GM21360 (cell line): ENCODE results near the gene KLHL13.
A peak's percentile ranks its signal among the peaks of the same experiment; 100 is the strongest.
"Not testable (repeated sequence)": the region's sequence is repeated elsewhere in the genome, so short reads cannot be mapped to it uniquely, and the experiment has no call there.

Source experiments
- ATAC-seq: cut with Tn5 transposase; IDR thresholded peaks from one replicate; pipeline ENCODE4 v1.9.1; 2021; ENCODE audit warnings: mild to moderate bottlenecking, moderate library complexity; ENCODE audit not compliant: unreplicated experiment

The KLHL13 gene

DNA sequence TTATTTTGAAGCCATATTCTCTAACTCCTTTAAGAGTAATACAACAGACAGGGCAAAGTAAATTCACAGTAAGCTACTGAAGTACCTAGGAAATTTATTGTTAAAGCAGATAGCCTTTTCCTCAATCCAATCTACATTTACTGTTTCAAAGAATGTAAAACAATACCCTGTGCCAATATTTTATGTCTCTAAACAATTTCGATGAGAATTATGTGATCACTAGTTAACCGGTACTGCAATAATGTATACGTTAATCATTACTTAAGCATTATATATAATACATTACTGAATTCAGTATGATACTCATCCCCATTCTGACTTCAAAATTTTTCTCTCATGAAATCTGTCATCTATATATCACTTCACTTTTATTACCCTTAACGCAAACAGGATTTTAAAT is 28.5 kb downstream of the KLHL13 start:
- no peak for ATAC-seq

DNA sequence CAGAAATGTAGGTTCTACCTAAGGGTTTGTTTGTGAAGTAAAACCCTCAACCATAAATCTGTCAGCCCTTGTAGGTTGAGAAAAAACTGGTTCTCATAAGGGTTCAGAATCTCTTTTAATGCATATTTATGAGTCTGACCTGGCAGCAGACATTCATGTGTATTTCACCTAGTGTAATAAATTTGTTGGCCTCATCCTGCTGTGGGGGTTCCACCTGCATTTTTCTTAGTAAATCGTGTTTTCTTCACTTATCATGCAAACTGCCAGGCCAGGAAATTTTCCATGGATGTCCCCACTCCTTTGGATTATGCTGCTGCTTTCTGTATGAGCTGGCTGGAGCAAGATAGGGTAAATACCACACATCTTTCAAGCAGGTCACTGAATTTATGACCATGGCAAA is 42.4 kb downstream of the KLHL13 start:
- ATAC-seq, result no peak

DNA sequence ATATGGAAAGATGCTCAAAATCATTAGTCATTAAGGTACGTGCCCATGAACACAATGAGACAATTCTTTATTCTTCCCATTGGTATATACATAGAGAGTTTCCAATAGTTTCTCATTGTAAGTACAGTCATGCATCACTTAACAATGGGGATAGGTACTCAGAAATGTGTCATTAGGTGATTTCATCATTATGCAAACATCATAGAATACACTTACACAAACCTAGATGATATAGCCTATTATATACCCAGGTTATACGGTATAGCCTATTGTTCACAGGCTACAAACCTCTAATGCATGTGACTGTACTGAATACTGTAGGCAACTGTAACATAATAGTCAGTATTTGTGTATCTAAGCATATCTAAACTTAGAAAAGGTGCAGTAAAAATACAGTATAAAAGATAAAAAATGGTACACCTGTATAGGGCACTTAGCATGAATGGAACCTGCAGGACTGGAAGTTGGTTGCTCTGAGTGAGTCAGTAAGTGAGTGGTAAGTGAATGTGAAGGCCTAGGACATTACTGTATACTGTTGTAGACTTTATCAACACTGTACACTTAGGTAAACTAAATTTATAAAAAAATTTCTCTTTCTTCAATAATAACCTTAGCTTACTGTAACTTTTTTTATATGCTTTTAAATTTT is 49.6 kb downstream of the KLHL13 start:
- ATAC-seq, result no peak

DNA sequence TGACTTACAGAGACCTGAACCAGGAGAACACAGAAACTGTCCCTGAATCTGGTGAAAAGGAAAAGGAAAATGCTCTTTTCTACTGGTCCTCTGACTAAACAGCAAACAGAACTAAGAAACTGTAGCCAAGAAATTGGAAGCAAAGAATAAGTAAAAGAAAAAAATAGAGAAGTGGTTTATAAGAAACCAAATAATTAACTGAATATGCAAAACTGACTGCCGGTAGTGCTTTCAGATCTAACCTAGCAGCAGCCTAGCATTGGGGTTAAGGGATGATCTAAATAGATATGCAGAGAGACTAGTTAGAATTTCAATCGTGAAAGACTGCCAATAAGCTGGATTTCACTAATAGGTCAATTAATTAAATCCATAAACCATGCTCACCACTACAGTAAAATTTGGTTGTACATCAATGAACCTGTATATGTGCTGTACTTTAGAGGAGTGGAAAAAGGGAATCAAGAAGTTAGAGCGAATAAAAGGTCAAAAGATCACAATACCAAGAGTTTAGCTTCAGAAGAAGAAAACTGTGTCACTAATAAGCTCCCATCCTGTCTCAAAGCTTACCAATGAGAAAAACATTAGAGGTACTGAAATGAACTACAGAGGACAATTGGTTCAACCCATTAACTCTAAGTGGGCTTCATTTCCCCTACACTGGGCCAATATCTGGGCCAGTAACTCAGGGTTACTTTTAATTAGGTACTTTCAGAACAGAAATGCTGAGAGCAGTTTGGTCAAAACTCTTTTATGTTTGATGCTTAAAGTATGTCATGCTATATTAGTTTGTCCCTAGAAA is 53.6 kb downstream of the KLHL13 start:
- peak; percentile 56 for ATAC-seq

DNA sequence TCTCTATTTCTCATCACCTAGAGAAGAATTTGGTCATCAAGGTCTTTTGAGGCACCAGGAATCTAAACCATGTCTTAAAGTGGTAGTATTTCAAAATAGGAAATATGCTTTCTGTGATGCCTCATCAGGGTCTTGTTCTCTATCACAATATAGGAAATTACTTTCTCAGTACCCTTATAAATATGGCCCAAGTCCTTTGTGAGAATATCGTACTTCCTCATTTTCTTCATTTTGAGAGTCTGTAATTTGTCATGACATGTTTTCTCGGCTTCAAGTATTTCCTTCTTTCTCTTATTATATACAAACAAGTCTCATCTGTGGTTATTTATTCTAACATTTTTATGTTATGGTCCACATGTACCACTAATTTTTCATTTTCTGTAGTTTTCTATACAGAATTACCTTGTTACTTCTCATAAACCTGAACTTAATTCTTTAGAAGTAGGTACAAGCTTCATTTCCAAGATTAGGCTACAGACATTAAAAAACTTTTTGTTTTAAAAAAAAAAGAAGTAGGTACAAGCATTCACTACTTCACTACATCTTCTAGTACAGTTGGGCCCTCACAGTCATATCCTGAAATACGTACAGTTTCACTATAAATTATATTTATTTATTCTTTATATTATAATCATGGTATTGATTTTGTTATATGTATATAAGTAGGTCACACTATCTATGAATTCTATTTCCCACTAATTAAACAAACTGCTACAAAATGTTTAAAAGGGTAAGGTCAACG is 54.4 kb downstream of the KLHL13 start:
- ATAC-seq, result peak; percentile 67

DNA sequence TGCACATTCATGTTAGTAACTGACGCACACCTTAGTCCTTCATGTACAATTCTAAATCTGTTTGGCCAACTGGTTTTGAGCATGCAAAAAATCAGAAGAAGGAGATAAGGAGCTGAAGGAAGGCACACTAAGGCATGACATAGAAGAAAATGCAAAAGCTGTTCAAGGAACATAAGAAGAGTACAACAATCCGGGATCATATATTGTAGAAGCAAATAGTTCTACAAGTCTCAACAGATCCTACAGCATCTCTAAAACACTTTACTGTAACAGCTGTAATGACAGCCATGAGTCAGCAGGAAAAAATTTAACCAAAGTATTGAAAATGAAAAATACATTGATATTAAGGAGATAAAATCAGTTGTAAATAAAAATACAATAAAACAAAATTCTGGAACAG is 57.7 kb downstream of the KLHL13 start:
- no peak for ATAC-seq

DNA sequence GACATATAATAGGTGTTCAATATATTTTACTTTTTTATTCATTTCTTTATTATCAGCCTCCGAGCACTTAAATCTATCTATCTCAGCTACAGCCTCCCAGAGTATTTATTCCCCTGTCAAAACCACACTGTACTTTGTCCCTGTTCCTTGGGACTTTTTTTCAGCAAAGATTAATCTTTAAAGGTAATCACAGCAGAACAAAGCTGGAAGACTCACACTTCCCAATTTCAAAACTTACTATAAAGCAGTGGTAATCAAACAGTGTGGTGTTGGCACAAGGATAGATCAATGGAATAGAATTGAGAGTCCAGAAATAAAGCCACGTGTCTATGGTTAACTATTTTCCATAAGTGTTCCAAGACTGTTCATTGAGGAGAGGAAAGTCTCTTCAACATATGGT is 59.7 kb downstream of the KLHL13 start:
- ATAC-seq, result no peak

DNA sequence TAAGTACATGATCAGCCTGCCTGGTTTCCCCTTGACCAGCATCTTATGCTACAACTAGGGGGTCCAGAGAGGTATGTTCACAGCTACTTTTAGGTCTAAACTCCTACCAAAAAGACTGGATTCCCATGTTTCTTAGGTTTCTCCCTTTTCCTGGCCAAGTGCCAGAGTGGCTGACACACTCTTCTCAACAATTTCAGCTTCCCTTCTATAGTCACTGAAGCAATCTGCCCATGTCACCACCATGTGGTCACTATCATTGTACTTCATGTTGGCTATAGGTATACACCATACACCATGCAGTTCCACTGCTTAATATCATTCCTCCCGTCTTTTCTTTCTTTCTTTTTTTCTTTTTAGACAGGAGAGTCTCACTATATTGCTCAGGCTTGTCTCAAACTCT is 66.9 kb downstream of the KLHL13 start:
- ATAC-seq, result no peak

DNA sequence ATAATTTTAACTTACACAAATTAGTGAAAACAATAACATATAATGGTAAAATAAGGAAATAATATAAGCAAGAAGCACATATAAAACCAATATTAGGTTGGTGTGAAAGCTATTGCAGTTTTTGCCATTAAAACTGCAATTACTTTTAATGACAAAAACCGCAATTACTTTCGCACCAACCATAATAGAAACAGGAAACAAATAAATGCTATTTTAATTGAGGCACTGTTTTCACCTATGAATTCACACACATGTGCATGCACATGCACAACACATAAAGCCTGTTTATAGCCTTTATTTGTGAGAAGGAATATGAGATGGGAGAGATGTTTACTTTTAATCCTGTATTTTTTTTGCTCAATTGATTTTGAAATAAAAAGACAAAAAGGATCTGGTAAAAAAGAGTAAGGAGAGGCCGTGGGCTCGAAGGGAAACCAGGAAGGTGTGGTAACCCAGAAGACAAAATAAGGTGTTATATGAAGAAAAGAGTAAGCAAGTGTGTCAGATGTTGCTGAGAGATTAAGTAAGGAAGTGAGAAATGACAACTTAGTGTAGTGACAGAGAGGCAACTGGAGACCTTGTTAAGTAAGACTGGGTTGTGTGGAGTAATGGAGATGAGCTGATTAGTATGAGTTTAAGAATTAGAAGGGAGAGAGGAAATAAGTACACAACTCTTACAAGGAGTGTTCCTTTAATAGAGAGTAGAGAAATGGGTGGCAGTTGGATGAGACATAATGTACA is 69.0 kb downstream of the KLHL13 start:
- peak; percentile 55 for ATAC-seq

DNA sequence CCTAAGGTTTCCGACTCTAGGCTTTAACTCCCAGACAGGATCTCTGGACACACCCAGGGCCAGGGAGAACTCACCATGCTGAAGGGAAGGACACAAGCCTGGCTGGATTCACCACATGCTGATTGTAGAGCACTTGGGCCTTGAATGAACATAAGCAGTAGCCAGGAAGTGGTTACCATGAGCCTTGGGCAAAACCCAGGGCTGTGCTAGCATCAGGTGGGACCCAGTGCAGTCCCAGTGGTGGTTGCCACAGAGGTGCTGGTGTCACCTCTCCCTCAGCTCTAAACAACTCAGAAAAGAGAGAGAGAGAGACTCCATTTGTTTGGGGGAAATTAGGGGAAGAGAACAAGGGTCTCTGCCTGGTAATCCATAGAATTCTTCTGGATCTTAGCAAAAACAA is 77.0 kb downstream of the KLHL13 start:
- no peak for ATAC-seq

DNA sequence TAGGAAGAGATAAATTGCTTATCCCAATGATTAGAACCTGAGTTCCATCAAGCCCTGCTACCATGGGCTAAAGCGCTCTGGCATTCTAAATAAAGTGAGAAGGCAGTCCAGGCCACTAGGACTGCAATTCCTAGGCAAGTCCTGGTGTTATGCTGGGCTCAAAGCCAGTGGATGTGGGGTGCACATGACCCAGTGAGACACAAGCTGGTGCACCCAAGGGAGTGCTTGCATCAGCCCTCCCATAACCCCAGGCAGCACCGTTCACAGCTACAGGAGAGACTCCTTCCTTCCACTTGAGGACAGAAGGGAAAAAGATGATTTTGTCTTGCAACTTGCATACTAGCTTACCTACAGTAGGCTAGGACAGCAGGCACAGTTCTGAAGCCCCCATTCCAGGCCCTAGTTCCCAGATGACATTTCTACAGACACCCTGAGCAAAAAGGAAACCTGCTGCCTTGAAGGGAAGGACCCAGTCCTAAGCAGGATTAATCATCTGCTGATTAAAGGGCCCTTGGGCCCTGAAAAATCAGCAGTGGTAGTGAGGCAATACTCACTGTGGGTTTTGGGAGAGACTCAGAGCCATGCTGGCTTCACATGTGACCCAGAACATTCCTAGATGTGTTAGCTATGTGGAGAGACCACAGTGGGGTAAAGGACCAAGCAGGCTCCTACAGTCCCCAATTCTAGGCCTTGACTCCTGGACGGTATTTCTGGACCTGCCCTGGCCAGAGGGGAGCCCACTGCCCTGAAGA is 77.8 kb downstream of the KLHL13 start:
- ATAC-seq, result no peak

DNA sequence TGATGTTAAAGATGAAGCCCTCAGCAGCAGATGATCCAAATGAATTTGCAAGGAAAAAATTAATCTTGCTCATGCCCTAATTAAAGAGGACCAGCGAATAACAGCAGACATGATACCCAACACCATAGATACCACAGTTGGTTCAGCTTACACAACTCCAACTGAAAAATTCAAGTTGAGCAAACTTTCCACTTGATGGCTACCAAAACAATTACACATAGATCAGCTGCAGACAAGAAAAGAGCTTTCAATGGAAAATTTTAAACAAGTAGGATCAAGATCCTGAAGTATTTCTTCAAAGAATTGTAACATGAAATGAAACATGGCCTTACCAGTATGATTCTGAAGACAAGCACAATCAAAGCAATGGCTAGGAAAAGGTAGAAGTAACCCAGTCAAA is 90.0 kb downstream of the KLHL13 start:
- no peak for ATAC-seq

DNA sequence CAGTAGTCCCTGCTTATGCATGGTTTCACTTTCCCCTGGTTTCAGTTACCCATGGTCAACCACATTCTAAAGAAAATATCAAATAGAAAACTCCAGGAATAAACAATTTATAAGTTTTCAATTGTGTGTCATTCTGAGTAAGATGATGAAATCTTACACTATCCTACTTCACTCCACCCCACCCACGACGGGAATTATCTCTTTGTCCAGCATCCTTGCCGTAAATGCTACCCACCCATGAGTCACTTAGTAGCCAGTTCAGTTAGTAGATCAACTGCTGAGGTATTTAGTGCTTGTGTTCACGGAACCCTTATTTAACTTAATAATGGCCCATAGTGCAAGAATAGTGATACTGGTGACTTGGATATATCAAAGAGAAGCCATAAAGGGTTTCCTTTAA is 91.4 kb downstream of the KLHL13 start:
- no peak for ATAC-seq

DNA sequence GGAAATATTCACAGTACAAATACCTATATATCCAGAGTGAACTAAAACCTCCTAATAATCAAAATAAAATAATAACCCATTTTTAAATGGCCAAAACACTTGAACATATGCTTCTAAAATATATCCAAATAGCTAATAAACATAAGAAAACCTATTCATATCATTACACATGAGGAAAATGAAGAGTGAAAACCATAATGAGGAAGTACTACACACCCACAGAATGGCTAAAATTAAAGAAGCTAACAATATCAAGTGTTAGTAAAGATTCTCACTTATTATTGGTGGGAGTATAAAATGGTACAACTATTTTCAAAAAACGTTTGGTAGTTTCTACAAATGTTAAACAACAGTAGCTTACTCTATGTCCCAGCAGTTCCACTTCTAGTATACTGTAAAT is 92.1 kb downstream of the KLHL13 start:
- ATAC-seq, result no peak

DNA sequence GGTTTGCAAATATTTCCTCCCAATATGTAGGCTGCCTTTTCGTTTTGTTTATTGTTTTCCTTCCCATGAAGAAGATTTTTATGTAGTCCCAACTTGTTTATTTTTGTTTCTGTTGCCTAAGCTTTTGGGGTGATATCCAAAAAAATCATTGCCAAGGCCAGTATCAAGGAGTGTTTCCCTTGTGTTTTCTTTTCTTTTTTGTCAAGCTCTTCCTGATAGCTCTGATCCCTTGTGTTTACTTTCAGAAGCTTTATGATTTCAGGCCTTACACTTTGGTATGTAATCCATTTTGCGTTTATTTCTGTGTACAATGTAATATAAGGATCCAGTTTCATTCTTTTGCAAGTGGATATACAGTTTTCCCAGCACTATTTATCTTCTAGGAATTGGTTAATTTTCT is 93.9 kb downstream of the KLHL13 start:
- no peak for ATAC-seq

DNA sequence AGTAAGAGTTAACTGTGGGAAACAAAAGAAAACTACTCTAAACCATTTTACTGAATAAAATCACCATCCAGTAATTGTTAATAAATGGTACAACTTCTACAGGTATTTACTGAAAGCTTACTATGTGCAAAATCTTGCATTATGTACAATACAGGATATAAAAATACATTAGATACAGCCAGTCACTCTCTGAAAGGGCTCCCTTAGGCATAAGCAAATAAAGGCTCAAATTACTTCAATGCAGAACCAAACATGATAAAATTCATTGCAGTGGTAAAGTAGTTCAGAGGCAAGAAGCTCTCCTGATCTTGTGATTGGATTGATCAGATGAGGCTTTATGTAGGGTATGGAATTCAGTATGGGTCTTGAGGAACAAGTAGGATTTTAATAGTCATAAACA is 100.2 kb downstream of the KLHL13 start:
- ATAC-seq, result no peak

DNA sequence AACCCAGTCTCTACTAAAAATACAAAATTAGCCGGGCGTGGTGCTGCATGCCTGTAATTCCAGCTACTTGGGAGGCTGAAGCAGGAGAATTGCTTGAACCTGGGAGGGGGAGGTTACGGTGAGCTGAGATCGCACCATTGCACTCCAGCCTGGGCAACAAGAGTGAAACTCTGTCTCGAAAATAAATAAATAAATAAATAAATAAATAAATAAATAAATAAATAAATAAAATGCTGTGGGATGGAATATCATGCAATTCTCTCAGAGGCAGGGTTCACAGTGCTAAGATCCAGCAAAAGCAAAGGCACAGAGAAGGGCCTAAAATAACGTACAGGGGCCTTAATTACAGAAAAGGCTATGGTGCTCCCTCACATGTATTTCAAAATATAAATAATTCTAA is 114.2 kb downstream of the KLHL13 start:
- ATAC-seq, result not testable (repeated sequence)

DNA sequence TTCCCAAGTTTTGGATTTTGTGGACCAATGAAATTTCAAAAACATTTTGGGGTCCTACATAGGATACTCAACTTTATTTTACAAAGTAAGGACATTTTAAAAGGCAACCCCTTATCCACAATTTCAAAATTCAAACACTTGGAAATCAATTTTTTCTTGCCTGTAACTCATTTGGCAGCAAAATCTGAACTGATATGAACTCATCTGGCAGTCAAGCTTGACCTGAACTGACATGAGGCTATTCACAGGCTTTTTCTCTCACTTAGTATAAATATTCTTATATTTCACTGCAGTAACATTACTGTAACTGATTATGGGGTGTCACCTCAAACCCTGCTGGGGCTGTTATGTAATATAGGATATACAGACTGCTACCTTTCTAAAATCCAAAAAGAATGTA is 116.1 kb downstream of the KLHL13 start:
- ATAC-seq, result no peak

DNA sequence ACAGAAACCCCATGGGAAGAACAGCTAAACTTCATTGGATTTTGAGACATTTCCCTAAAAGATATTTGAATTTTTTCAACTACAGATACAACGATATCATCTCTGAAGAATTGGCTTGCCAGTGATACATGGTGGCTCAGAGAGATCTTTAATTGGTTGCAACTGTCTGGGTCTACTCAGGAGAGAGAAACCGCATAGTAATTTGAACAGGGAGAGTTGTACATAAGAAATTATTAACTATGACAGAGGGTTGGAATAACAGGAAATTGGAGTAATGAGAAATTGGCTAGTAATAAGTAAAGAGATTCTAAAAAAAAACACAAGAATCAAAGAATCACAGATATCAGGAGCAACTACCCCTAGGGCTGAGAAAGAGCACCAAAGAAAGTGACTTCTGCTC is 118.4 kb downstream of the KLHL13 start:
- ATAC-seq, result no peak

DNA sequence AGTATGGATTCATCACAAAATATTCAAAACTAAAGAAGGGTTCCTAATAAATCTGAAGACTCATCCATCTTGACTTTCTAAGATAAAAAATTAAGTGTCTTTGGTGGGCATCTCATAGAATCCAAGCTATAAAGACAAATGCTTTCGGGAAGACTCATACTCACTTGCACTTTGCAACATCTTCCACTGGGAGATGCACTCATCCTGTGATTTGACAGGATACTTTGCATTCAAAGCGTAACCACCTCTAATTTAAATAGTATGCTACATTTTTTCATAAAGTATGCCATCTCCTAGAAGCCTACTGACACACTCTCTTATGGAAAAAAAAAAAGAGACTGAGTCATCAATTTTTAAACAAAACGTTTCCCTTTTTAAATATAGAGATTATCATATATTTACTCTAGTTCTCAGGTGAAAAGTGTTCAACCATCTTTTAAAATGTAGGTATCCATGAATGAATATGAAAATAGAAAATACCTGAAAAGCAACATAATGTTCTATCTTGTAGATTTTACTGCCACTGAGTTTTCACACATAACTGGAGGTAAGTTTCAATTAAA is 119.6 kb downstream of the KLHL13 start:
- ATAC-seq, result no peak
